Measurements from ENCODE around the gene MEGF8.

The MEGF8 gene

DNA sequence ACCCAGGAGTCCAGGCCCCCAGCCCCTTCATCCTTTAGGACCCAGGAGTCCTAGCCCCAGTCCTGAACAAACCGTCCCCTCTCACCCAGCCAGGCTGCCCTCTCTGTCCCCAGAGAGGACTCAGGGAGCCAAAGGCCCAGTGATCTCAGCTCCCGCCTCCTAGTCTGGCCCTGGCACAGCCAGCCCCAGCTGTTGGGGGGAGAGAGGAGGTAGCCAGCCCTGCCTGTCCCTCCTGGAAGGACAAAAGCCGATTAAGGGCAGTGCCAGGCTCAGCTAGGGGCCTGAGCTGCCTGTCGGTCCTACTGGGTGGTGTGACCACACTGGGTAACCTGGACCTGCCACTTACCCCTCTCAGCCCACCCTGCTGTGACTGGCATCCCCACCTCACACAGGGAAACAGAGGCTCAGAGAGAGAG lies 87.2 kb downstream of the MEGF8 start:
- H3K9me3 ChIP-seq (ENCODE audit: control insufficient read depth, low read length), result no peaks in the 10 kb centered on the region
- H3K9ac ChIP-seq (ENCODE audit: low read length), result peak overlapping the region; percentile 89
- no peaks in the 10 kb centered on the region for H3K27me3 ChIP-seq (replicated peaks; ENCODE audit: control insufficient read depth, insufficient read depth, low read length)
- peaks cover 18% of the 10 kb centered on the region for H3K4me1 ChIP-seq (ENCODE audit: control insufficient read depth, insufficient read depth, low read length)
- peak overlapping the region; percentile 83 for H3K4me3 ChIP-seq (ENCODE audit: low read length)
- H3K36me3 ChIP-seq (ENCODE audit: control insufficient read depth, insufficient read depth, low read length, severe bottlenecking), result peaks cover 33% of the 10 kb centered on the region
- no peak for DNase-seq (ENCODE audit: low read depth)

DNA sequence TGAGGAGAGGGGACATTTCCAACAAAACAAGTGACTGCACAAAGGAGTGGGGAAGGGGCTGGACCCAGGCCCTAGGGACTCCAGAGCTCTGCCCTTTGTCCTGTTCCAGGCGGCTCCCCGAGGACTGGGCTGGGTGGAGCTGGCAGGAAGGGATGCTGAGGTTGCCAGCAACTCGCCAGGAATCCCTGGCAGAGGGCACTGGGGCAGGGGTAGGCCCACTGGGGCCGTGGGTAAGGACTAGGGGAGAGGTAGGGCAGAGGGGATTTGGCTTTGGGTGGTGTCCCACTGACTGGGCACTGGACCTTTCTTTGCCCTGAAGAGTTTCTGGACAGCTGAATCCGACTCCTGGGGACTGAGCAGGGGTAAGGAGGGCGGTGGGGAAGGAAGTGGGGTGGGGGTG lies 93.9 kb downstream of the MEGF8 start:
- Histone ChIP-seq H3K27me3 (replicated peaks; ENCODE audit: control insufficient read depth, insufficient read depth, low read length) (no peaks in the 10 kb centered on the region), H3K4me3 (ENCODE audit: low read length) (peak overlapping the region; percentile 55), H3K9ac (ENCODE audit: low read length) (peak overlapping the region; percentile 86), H3K9me3 (ENCODE audit: control insufficient read depth, low read length) (no peaks in the 10 kb centered on the region), H3K36me3 (ENCODE audit: control insufficient read depth, insufficient read depth, low read length, severe bottlenecking) (peaks cover 5% of the 10 kb centered on the region), H3K4me1 (ENCODE audit: control insufficient read depth, insufficient read depth, low read length) (peaks cover 35% of the 10 kb centered on the region)
- DNase-seq (ENCODE audit: low read depth), result no peak

DNA sequence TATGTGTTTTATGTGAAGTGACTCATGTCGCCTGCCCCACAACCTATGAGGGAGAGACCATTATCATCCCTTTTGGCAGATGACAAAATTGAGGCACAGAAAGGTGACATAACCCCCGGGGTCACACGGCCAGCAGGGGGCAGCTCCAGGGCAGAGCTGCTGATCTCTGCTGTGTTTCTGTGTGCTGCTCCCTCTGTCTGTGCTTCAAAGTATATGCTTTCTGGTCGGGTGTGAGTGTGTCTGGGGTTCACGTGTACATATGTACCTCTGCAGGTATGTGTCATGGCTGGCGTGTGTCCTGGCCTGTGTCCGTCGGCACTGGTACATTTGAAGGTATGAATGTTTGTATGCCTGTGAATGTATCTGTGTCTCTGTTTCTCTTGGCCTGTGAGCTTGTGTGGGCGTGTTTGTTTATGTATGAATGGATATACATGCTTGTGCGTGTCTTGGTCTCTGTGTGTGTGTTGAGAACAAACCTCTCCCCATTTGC lies 94.7 kb downstream of the MEGF8 start:
- H3K9ac ChIP-seq (ENCODE audit: low read length), result peak overlapping the region; percentile 86
- peak overlapping the region; percentile 55 for H3K4me3 ChIP-seq (ENCODE audit: low read length)
- H3K36me3 ChIP-seq (ENCODE audit: control insufficient read depth, insufficient read depth, low read length, severe bottlenecking), result no peaks in the 10 kb centered on the region
- no peaks in the 10 kb centered on the region for H3K27me3 ChIP-seq (replicated peaks; ENCODE audit: control insufficient read depth, insufficient read depth, low read length)
- DNase-seq (ENCODE audit: low read depth), result peak; percentile 47
- H3K4me1 ChIP-seq (ENCODE audit: control insufficient read depth, insufficient read depth, low read length), result peaks cover 36% of the 10 kb centered on the region
- H3K9me3 ChIP-seq (ENCODE audit: control insufficient read depth, low read length), result no peaks in the 10 kb centered on the region

DNA sequence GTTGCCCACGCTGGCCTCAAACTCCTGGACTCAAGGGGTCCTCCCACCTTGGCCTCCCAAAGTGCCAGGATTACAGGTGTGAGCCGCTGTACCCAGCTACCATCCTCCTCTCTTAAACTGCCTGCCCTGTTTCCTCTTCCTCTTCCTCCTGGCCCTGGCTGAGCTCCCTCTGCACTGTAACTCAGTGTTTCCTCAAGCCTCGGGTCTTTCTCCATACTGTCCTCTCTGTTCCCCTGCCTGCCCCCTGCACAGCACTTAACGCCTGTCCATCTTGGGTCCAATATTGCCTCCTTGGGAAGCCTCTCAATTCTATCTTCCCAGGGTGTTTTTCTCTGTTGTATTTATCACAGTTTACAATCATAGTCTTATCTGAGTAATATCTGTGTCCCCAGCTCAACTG lies 95.7 kb downstream of the MEGF8 start:
- H3K36me3 ChIP-seq (ENCODE audit: control insufficient read depth, insufficient read depth, low read length, severe bottlenecking), result no peaks in the 10 kb centered on the region
- no peaks in the 10 kb centered on the region for H3K27me3 ChIP-seq (replicated peaks; ENCODE audit: control insufficient read depth, insufficient read depth, low read length)
- H3K4me1 ChIP-seq (ENCODE audit: control insufficient read depth, insufficient read depth, low read length), result peaks cover 36% of the 10 kb centered on the region
- peak overlapping the region; percentile 86 for H3K9ac ChIP-seq (ENCODE audit: low read length)
- H3K4me3 ChIP-seq (ENCODE audit: low read length), result peak overlapping the region; percentile 55
- DNase-seq (ENCODE audit: low read depth), result no peak
- H3K9me3 ChIP-seq (ENCODE audit: control insufficient read depth, low read length), result no peaks in the 10 kb centered on the region

DNA sequence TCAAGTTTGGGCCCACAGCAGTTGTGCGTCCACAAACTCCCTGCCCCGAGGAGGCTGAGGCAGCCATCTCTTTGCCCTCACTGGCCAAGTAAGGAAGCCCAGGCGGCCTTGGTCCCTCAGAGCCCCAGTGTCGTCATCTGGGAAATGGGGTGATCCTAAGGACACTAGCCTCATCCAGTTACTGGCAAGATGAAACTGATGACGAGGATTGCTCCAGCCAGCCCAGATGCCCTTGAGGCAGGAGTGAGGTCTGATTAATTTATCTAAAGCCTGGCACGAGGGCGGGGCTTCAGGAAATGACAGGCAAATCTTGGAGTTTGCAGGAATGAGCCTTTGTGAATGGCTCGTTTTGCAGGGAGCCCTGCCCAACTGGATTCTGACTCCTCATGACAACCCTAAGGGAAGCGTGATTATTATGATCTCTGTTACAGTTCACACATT lies 96.2 kb downstream of the MEGF8 start:
- Histone ChIP-seq H3K9me3 (ENCODE audit: control insufficient read depth, low read length) (no peaks in the 10 kb centered on the region), H3K4me1 (ENCODE audit: control insufficient read depth, insufficient read depth, low read length) (peaks cover 36% of the 10 kb centered on the region), H3K36me3 (ENCODE audit: control insufficient read depth, insufficient read depth, low read length, severe bottlenecking) (no peaks in the 10 kb centered on the region), H3K4me3 (ENCODE audit: low read length) (peak overlapping the region; percentile 85), H3K27me3 (replicated peaks; ENCODE audit: control insufficient read depth, insufficient read depth, low read length) (no peaks in the 10 kb centered on the region), H3K9ac (ENCODE audit: low read length) (peak overlapping the region; percentile 86)
- no peak for DNase-seq (ENCODE audit: low read depth)

DNA sequence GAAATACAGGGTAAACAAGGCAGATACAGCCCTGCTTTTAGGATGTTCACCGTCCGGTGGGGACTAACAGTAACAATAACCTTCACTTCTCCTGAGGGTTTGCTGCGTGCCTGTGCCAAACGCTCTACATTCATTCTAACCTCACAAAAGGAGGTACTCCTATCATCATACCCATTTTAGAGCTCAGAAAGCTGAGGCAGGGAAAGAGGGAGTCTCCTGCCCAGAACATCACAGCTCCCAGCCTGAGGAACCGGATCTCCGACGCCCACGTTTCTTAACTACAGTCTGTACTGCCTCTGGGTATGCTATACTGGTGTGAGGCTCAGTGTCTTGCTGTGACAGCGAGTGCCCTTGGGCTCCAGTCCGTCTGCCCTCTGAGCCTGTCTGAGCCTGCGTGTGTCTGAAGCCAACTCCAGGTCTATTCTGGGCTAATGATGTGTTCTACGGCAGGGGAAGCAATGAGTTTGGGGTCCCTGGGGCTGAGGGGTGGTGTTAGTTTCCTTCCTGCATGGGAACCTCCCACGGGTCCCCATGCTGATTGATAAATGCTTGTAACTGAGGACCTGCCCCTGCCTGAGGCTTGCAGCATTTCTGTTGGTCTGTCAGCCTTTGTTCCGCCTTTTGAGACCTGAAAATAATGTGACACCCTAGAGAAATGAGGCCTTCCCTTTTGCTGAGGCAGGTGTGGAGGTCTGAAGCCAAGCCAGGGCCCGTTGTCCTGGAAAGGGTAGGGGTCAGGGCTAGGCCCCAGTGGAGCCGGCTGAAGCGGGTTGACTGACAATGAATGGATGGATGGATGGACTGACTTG lies 96.9 kb downstream of the MEGF8 start:
- DNase-seq (ENCODE audit: low read depth), result no peak
- H3K36me3 ChIP-seq (ENCODE audit: control insufficient read depth, insufficient read depth, low read length, severe bottlenecking), result no peaks in the 10 kb centered on the region
- H3K4me3 ChIP-seq (ENCODE audit: low read length), result peak overlapping the region; percentile 85
- no peaks in the 10 kb centered on the region for H3K27me3 ChIP-seq (replicated peaks; ENCODE audit: control insufficient read depth, insufficient read depth, low read length)
- no peaks in the 10 kb centered on the region for H3K9me3 ChIP-seq (ENCODE audit: control insufficient read depth, low read length)
- H3K4me1 ChIP-seq (ENCODE audit: control insufficient read depth, insufficient read depth, low read length), result peaks cover 36% of the 10 kb centered on the region
- peak overlapping the region; percentile 86 for H3K9ac ChIP-seq (ENCODE audit: low read length)

DNA sequence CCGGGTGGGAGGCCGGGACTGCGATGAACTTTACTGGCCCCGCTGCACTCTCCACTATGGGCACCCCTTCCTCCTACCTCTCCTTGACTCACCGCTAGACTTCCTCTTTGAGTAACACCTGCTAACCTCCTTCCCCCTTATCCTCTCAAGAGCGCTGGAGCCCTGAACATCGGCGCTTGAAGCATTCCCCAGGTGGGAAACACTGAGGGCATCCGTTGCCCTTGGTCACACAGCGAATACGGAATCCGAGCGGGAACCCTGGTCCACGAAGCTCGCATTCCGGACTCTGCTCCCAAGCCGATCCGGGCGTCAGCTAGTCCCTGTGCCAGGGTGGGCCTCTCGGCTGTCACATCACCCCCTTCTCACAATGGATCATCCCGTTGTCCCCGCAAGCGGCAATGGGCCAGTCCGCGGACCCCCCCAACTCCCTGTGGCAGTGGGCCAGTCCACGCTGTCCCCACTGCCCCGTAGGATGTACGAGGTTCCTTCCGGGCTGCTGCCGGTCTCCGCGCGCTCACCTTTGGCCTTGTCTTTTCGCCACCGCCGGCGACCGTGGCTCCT lies 97.5 kb downstream of the MEGF8 start:
- no peak for DNase-seq (ENCODE audit: low read depth)
- H3K4me1 ChIP-seq (ENCODE audit: control insufficient read depth, insufficient read depth, low read length), result peaks cover 36% of the 10 kb centered on the region
- H3K27me3 ChIP-seq (replicated peaks; ENCODE audit: control insufficient read depth, insufficient read depth, low read length), result no peaks in the 10 kb centered on the region
- peak overlapping the region; percentile 85 for H3K4me3 ChIP-seq (ENCODE audit: low read length)
- H3K9ac ChIP-seq (ENCODE audit: low read length), result peak overlapping the region; percentile 86
- H3K9me3 ChIP-seq (ENCODE audit: control insufficient read depth, low read length), result no peaks in the 10 kb centered on the region
- no peaks in the 10 kb centered on the region for H3K36me3 ChIP-seq (ENCODE audit: control insufficient read depth, insufficient read depth, low read length, severe bottlenecking)

DNA sequence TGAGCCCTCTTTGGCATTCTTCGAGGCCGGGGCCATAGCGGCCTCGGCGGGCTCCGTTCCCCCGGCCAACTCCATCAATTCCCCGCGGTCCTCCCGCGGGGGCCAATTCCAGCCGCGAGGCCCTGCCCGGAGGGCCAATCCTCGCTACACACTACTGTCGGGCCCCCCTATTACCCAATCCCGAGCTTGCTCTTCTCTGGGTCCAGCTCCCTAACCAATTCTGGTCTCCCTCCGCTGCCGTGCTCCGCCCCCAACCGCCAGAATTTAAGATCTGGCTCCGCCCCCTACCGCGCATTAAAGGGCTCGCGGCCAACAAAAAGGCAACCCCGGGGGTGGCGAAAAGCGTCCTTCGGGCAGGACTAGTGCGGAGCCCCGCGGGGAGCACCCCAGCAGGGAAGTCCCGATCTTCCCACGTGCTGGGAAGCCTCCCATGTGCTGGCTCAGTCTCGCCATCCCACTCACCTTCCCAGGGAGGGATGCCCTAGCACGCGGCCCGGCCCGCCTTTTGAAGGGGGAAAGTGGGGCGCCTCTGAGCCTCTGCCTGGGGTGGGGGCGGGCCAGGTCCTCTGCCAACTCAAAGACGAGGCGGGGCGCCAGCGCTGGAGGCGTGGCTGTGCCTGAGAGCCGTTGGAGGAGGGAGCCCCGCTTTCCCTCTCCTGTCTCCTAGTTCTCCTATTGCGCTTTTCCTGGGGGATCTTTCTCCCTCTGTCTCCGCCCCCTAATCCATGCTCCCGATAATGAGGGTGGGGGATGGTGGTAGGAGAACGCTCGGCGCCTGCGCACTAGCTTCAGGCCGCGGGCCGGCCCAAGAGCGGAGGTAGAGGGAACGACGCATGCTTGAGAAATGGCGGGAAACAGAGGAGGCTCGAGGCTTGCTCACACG lies 98.3 kb downstream of the MEGF8 start:
- DNase-seq (ENCODE audit: low read depth), result peak; percentile 97
- no peaks in the 10 kb centered on the region for H3K36me3 ChIP-seq (ENCODE audit: control insufficient read depth, insufficient read depth, low read length, severe bottlenecking)
- peaks cover 36% of the 10 kb centered on the region for H3K4me1 ChIP-seq (ENCODE audit: control insufficient read depth, insufficient read depth, low read length)
- no peaks in the 10 kb centered on the region for H3K9me3 ChIP-seq (ENCODE audit: control insufficient read depth, low read length)
- H3K9ac ChIP-seq (ENCODE audit: low read length), result peak overlapping the region; percentile 86
- peak overlapping the region; percentile 85 for H3K4me3 ChIP-seq (ENCODE audit: low read length)
- H3K27me3 ChIP-seq (replicated peaks; ENCODE audit: control insufficient read depth, insufficient read depth, low read length), result no peaks in the 10 kb centered on the region

DNA sequence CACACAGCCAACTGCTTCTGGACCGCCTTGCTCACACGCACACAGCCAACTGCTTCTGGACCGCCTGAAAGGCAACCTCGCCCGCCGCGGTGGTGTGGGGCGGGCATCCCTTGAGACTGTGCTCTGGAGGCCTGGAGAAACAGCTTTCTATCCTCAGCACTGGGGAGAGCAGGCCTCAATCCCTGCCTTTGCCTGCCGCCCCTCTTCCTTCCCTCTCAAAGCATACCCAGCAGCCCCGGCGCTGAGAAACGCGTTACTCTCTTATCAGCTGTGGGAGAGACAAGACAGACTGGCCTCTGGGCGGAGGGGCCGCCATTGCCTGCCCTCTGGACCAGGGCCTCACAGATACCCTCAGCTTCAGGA lies 98.9 kb downstream of the MEGF8 start:
- H3K9ac ChIP-seq (ENCODE audit: low read length), result no peak overlapping the region
- peaks cover 36% of the 10 kb centered on the region for H3K4me1 ChIP-seq (ENCODE audit: control insufficient read depth, insufficient read depth, low read length)
- no peaks in the 10 kb centered on the region for H3K9me3 ChIP-seq (ENCODE audit: control insufficient read depth, low read length)
- H3K4me3 ChIP-seq (ENCODE audit: low read length), result peak overlapping the region; percentile 85
- no peaks in the 10 kb centered on the region for H3K27me3 ChIP-seq (replicated peaks; ENCODE audit: control insufficient read depth, insufficient read depth, low read length)
- H3K36me3 ChIP-seq (ENCODE audit: control insufficient read depth, insufficient read depth, low read length, severe bottlenecking), result no peaks in the 10 kb centered on the region
- no peak for DNase-seq (ENCODE audit: low read depth)

DNA sequence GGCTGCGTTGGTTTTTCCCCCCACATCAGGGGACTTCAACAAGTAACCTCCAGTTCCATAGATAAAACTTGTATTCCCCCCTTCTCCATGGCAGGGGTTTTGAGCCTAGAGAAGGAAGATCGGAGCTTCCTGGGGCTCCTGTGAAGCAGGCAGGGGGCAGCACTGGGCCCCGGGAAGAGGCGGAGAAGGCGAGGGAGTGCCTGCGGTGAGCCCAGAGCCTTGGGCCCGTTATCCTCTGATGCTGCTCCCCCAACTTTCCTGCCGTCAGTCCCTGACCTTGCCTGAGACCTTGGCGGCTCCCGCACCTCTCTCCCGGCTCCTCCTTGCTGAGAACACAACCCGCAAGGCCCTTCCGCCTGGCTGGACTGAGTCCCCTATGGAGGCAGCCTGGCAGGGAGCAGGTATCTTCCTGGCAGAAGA lies 99.3 kb downstream of the MEGF8 start:
- Histone ChIP-seq H3K4me1 (ENCODE audit: control insufficient read depth, insufficient read depth, low read length) (peaks cover 36% of the 10 kb centered on the region), H3K4me3 (ENCODE audit: low read length) (no peak overlapping the region), H3K27me3 (replicated peaks; ENCODE audit: control insufficient read depth, insufficient read depth, low read length) (no peaks in the 10 kb centered on the region), H3K9me3 (ENCODE audit: control insufficient read depth, low read length) (no peaks in the 10 kb centered on the region), H3K36me3 (ENCODE audit: control insufficient read depth, insufficient read depth, low read length, severe bottlenecking) (no peaks in the 10 kb centered on the region), H3K9ac (ENCODE audit: low read length) (no peak overlapping the region)
- no peak for DNase-seq (ENCODE audit: low read depth)

DNA sequence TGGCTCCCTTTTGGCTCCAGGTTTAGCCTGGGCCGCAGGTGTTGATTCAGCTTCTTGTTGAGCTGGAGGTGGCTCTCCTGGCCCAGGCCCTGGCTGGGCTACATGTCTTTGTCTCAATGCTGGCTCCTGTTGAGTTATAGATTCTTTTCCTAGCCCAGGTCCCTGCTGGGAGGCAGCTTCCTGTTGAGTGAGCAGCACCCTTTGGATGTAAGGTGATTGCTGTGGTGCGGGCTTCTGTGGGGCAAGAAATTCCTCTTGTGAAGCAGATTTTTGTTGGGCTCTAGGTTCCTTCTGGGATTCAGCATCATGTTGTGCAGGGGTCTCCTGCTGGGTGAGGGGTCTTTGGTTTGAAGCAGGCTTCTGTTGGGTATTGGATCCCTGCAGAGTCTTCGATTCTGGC lies 101.2 kb downstream of the MEGF8 start:
- H3K9ac ChIP-seq (ENCODE audit: low read length), result no peak overlapping the region
- peaks cover 23% of the 10 kb centered on the region for H3K4me1 ChIP-seq (ENCODE audit: control insufficient read depth, insufficient read depth, low read length)
- DNase-seq (ENCODE audit: low read depth), result no peak
- no peaks in the 10 kb centered on the region for H3K36me3 ChIP-seq (ENCODE audit: control insufficient read depth, insufficient read depth, low read length, severe bottlenecking)
- no peaks in the 10 kb centered on the region for H3K9me3 ChIP-seq (ENCODE audit: control insufficient read depth, low read length)
- H3K27me3 ChIP-seq (replicated peaks; ENCODE audit: control insufficient read depth, insufficient read depth, low read length), result no peaks in the 10 kb centered on the region
- no peak overlapping the region for H3K4me3 ChIP-seq (ENCODE audit: low read length)

Data from adipocyte (in vitro differentiated cells).